Lower lobe of right lung (tissue), 2 donors: ENCODE measurements around the gene CYP11A1. TPM values are rescaled to one million over a fixed set of nuclear protein-coding genes. Genes with fewer than 3 reads are reported as not detected.

Experiments used
- ATAC-seq, 2 donors: fragments of 200-7000 bp; cut with Tn5 transposase; one replicate each; pipeline ENCODE4 v1.9.1; 2020 to 2022; ENCODE audit warnings: mild to moderate bottlenecking in 2 of 2, moderate library complexity in 2 of 2
- DNase-seq: peaks from one replicate; pipeline ENCODE4 v3.0.0-alpha.2; 2020
- H3K27ac ChIP-seq: fragments of 200-600 bp; one replicate; pipeline ENCODE4 v1.8.0; 2022
- H3K27me3 ChIP-seq: fragments of 200-600 bp; one replicate; pipeline ENCODE4 v1.8.0; 2022; ENCODE audit warnings: low read depth
- H3K36me3 ChIP-seq: fragments of 200-600 bp; one replicate; pipeline ENCODE4 v1.8.0; 2022; ENCODE audit warnings: mild to moderate bottlenecking
- H3K4me1 ChIP-seq: fragments of 200-600 bp; one replicate; pipeline ENCODE4 v1.8.0; 2022
- H3K4me3 ChIP-seq: fragments of 200-600 bp; one replicate; pipeline ENCODE4 v1.8.0; 2022; ENCODE audit warnings: mild to moderate bottlenecking
- H3K9me3 ChIP-seq: fragments of 200-600 bp; one replicate; pipeline ENCODE4 v1.8.0; 2022
- intact Hi-C: fragments of 100-400 bp; cut with DNase I; formaldehyde crosslinking; loops from one replicate; pipeline ENCODE4 v1.11.0; 2022
- total RNA-seq: library from RNA; stranded (reverse); fragmentation: NEBNext Ultra II Directional; extraction: Animal tissue kit (Norgen Biotek cat#: 25700); gene quantifications from one replicate; pipeline ENCODE4 v1.2.1, GENCODE V29; 2021
- TF ChIP-seq, protein P1 (sequence below): fragments of 200-600 bp; IDR thresholded peaks from one replicate; pipeline ENCODE4 v1.8.0; 2022; ENCODE audit warnings: antibody characterized with exemption, mild to moderate bottlenecking
- donor health status: DM: no; HTN: yes; CAD: no; lungs with severe emphysema.

Gene CYP11A1
- total RNA-seq, 1 donor from 2014 or later, result 0.59 TPM

DNA sequence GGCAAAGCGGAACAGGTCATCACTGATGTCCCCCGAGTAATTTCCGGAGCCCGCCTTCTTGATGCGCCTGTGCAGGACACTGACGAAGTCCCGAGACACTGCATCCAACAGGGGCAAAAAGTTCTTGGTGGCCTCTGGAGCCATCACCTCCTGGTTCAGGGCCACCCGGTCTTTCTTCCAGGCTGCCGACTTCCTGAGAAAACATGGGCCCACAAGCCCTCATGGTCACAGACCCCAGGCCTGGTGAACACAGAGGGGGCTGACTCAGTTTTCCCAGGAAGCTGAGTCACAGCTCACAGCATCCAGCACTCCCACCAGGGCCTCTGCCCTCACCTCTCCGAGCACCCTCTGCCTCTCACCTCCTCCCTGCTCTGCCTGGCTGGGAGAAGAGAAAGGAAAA, 22.4 kb downstream of the CYP11A1 start:
- ATAC-seq, result no peak
- DNase-seq, result peak; percentile 24
- H3K27me3 ChIP-seq, result no peaks in the 10 kb centered on the region
- intact Hi-C loops, result no loop called here
- no peak overlapping the region for H3K4me3 ChIP-seq
- H3K36me3 ChIP-seq, result no peaks in the 10 kb centered on the region
- H3K27ac ChIP-seq, result no peak overlapping the region
- TF ChIP-seq, protein P1, sequence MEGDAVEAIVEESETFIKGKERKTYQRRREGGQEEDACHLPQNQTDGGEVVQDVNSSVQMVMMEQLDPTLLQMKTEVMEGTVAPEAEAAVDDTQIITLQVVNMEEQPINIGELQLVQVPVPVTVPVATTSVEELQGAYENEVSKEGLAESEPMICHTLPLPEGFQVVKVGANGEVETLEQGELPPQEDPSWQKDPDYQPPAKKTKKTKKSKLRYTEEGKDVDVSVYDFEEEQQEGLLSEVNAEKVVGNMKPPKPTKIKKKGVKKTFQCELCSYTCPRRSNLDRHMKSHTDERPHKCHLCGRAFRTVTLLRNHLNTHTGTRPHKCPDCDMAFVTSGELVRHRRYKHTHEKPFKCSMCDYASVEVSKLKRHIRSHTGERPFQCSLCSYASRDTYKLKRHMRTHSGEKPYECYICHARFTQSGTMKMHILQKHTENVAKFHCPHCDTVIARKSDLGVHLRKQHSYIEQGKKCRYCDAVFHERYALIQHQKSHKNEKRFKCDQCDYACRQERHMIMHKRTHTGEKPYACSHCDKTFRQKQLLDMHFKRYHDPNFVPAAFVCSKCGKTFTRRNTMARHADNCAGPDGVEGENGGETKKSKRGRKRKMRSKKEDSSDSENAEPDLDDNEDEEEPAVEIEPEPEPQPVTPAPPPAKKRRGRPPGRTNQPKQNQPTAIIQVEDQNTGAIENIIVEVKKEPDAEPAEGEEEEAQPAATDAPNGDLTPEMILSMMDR, result no peak
- peaks cover 4% of the 10 kb centered on the region for H3K4me1 ChIP-seq
- H3K9me3 ChIP-seq, result no peaks in the 10 kb centered on the region

DNA sequence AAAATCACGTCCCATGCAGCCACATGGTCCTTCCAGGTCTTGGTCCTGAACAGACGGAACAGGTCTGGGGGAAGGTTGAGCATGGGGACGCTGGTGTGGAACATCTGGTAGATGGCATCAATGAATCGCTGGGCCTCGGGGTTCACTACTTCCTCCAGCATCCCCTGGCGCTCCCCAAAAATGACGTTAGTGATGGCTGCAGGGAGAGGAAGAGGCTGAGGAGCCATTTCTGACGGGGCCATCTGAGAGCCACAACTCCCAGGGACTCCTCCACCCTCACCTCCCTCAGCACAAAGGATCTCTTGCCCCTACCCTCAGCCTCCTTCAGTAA, 23.7 kb downstream of the CYP11A1 start:
- no peaks in the 10 kb centered on the region for H3K36me3 ChIP-seq
- H3K9me3 ChIP-seq, result no peaks in the 10 kb centered on the region
- TF ChIP-seq, protein P1, result no peak
- H3K4me1 ChIP-seq, result peaks cover 10% of the 10 kb centered on the region
- H3K27me3 ChIP-seq, result no peaks in the 10 kb centered on the region
- DNase-seq, result no peak
- H3K27ac ChIP-seq, result no peak overlapping the region
- no peak for ATAC-seq
- intact Hi-C loops, result no loop called here
- no peak overlapping the region for H3K4me3 ChIP-seq

DNA sequence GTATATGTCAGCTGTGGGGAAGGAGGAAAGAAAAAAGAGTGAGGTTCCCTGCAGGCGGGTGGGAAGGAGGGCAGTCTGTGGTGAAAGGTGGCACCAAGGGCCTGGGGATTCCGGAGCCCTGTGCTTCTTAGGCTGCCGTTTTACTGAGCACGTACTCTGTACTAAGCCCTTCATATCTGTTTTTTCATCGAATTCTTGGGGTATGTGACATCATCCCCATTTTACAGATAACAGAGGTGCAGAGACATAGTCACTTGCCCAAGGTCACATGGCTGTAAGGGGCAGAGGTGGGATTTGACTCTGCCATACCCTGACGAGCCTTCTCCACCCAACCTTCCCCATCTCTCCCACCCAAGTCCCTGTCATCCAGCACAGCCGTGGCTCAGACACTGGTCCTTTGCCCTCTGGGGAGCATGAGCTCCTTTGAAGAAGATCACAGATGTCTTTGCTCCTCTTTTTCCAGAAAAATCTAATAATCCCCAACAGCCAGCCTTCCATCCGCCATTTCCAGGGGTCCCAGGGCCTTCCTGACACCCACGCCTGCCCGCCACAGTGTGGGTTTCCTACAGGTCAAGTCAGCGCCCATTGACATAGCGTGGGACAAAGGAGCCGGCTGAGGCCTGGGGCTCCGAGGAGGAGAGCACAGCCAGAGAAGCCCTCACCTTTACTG, 24.2 kb downstream of the CYP11A1 start:
- Histone ChIP-seq H3K36me3 (no peaks in the 10 kb centered on the region), H3K27ac (no peak overlapping the region), H3K4me3 (no peak overlapping the region), H3K27me3 (no peaks in the 10 kb centered on the region), H3K9me3 (no peaks in the 10 kb centered on the region), H3K4me1 (peaks cover 10% of the 10 kb centered on the region)
- DNase-seq (peak; percentile 24), ATAC-seq (no peak)
- TF ChIP-seq, protein P1, result no peak
- intact Hi-C loops, result no loop called here

DNA sequence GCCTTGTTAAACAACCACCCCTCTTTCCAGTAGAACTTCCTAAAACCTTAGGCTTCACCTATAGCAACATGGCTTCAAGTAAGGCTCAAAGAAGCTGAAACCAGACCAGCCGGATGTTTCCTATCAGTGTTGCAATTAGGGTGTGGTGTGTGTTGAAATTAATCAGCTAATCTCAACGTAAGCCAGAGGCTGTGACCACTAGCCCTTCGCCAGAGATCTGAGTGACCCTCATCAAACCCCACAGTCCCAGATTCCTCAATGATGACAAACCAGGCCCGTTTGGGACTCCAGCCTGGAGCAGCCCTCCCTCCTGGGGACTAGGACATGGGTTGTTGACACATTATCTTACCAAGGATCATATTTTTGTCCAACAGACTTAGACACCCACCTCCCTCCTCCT, 27.3 kb downstream of the CYP11A1 start:
- intact Hi-C loops, result no loop called here
- H3K27ac ChIP-seq, result no peak overlapping the region
- H3K4me1 ChIP-seq, result peaks cover 10% of the 10 kb centered on the region
- TF ChIP-seq, protein P1, result no peak
- H3K27me3 ChIP-seq, result no peaks in the 10 kb centered on the region
- ATAC-seq (peak; percentile 39 to 59), DNase-seq (peak; percentile 19)
- H3K36me3 ChIP-seq, result no peaks in the 10 kb centered on the region
- no peak overlapping the region for H3K4me3 ChIP-seq
- H3K9me3 ChIP-seq, result no peaks in the 10 kb centered on the region

DNA sequence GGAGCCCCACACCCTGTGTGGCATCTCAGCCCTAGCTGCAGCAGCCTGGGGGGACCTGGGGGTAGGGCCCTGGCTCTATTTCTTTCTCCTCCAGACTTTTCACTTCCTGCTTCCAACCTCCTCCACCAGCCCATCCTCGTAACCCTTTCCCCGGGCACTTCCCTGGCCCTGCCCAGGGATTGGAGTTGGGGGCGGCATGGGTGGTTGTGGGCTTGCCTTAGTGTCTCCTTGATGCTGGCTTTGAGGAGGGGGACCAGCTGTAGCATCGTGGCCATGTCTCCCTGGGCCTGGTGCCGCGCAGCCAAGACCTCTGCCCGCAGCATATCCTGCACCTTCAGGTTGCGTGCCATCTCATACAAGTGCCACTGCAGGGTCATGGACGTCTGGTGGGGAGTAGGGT, 28.1 kb downstream of the CYP11A1 start:
- no peaks in the 10 kb centered on the region for H3K9me3 ChIP-seq
- intact Hi-C loops, result no loop called here
- peak; percentile 27 for DNase-seq
- ATAC-seq, result no peak
- H3K36me3 ChIP-seq, result no peaks in the 10 kb centered on the region
- no peak overlapping the region for H3K4me3 ChIP-seq
- no peaks in the 10 kb centered on the region for H3K27me3 ChIP-seq
- TF ChIP-seq, protein P1, result no peak
- H3K4me1 ChIP-seq, result peaks cover 10% of the 10 kb centered on the region
- no peak overlapping the region for H3K27ac ChIP-seq
